Suprapubic skin (tissue), 4 donors: ENCODE data around the gene RAB13. TPM values are rescaled to one million over a fixed set of nuclear protein-coding genes. Genes with fewer than 3 reads are reported as not detected.
"Not testable (repeated sequence)": the region's sequence is repeated elsewhere in the genome, so short reads cannot be mapped to it uniquely, and the experiment has no call there.

Source experiments
- DNase-seq, 2 donors: peaks; one replicate each; pipeline ENCODE4 v3.0.0-alpha.2; 2019; ENCODE audit warnings: low spot score in 2 of 2
- H3K27ac ChIP-seq: fragments of 200-600 bp; sonication (generic); one replicate; pipeline ENCODE4 v1.5.1; 2019
- H3K27me3 ChIP-seq: fragments of 200-600 bp; sonication (generic); one replicate; pipeline ENCODE4 v1.5.1; 2019
- H3K36me3 ChIP-seq: fragments of 200-600 bp; sonication (generic); one replicate; pipeline ENCODE4 v1.5.1; 2019
- H3K4me1 ChIP-seq: fragments of 200-600 bp; sonication (generic); one replicate; pipeline ENCODE4 v1.5.1; 2019
- H3K4me3 ChIP-seq: fragments of 200-600 bp; sonication (generic); one replicate; pipeline ENCODE4 v1.5.1; 2019; ENCODE audit warnings: mild to moderate bottlenecking
- H3K9me3 ChIP-seq: fragments of 200-600 bp; sonication (generic); one replicate; pipeline ENCODE4 v1.5.1; 2019
- CTCF ChIP-seq, 2 donors: fragments of 200-600 bp in 1 of 2; fragments of 450-650 bp in 1 of 2; sonication (generic) in 1 of 2; IDR thresholded peaks; one replicate each; pipeline ENCODE4 v1.5.1; 2016 to 2019; ENCODE audit warnings: antibody characterized with exemption in 2 of 2, mild to moderate bottlenecking in 1 of 2, moderate library complexity in 1 of 2
- EP300 ChIP-seq: sonication (generic); formaldehyde crosslinking; IDR thresholded peaks from one replicate; pipeline ENCODE4 v1.6.1; 2017; ENCODE audit warnings: antibody characterized with exemption
- POLR2A ChIP-seq, 2 donors: fragments of 450-650 bp; IDR thresholded peaks; one replicate each; pipeline ENCODE4 v1.6.1; 2017; ENCODE audit warnings: antibody characterized with exemption in 2 of 2, mild to moderate bottlenecking in 2 of 2, moderate library complexity in 2 of 2
- POLR2AphosphoS5 ChIP-seq, 3 donors: sonication (generic); formaldehyde crosslinking; IDR thresholded peaks; one replicate each; pipeline ENCODE4 v1.6.1; 2017; ENCODE audit warnings: antibody characterized with exemption in 3 of 3
- WGBS: methylation state at CpG from one replicate; pipeline ENCODE4 v1.1.5; 2018; 5-methylcytosine and 5-hydroxymethylcytosine counted together
- total RNA-seq, 4 donors: library from RNA; depleted of rRNA; stranded (reverse); fragments of >200 nt; gene quantifications; one replicate each; pipeline ENCODE4 v1.1.0, GENCODE V29; 2016

The RAB13 gene
- total RNA-seq, 4 donors from 2014 or later = 13.5 to 26.3 (median 23.4) TPM

- H3K4me3 ChIP-seq = peak overlapping the region; percentile 63
- DNase-seq = no peak
- peaks cover 29% of the 10 kb centered on the region for H3K4me1 ChIP-seq
- H3K27ac ChIP-seq = peak overlapping the region; percentile 90
- TF ChIP-seq POLR2AphosphoS5 (IDR thresholded peaks at IDR 0.05) = no peak
- TF ChIP-seq POLR2A (IDR thresholded peaks at IDR 0.05) = no peak
- TF ChIP-seq EP300 = no peak
- TF ChIP-seq CTCF (IDR thresholded peaks at IDR 0.05) = no peak
- no peaks in the 10 kb centered on the region for H3K9me3 ChIP-seq
- H3K27me3 ChIP-seq = no peaks in the 10 kb centered on the region
- 54% methylated on average over 6 of the region's 6 CpGs for whole genome bisulfite sequencing
- H3K36me3 ChIP-seq = peaks cover 20% of the 10 kb centered on the region
Observed at GRCh38 chr1:153984123-153984894, 1.8 kb downstream of the RAB13 start.

DNA sequence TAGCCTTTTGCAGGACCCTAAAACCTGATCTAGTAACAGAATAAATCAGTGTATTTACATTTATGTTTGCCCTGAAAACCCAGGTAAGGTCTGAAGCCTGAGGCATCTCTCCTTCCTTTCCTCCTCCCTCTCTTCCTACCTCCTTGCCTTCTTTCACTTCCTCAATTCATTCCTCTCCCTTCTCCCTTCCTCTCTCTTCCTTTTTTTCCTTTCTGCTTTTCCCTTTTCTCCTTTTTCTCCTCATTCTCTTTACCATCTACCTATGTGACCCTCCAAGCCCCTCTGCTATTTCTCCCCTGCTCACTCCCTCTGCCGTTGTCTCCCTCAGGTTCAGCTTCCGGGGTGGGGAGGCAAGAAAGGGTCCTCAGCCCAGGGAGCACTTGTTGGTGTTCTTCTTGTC lies 4.4 kb downstream of the RAB13 start:
- peaks cover 34% of the 10 kb centered on the region for H3K4me1 ChIP-seq
- not testable (repeated sequence) for H3K27ac ChIP-seq, DNase-seq, H3K9me3 ChIP-seq, H3K27me3 ChIP-seq, H3K4me3 ChIP-seq
- H3K36me3 ChIP-seq = peaks cover 20% of the 10 kb centered on the region
- 82% methylated on average over 2 of the region's 2 CpGs for whole genome bisulfite sequencing

GRCh38 chr1:153979091-153979490 lies 7.0 kb downstream of the RAB13 start:
- DNase-seq = peak in 1 of 2 donors; percentile 31
- peaks cover 31% of the 10 kb centered on the region for H3K36me3 ChIP-seq
- not testable (repeated sequence) for H3K9me3 ChIP-seq, H3K4me3 ChIP-seq, H3K27ac ChIP-seq, H3K27me3 ChIP-seq
- WGBS = 93% methylated on average over 12 of the region's 12 CpGs
- peaks cover 22% of the 10 kb centered on the region for H3K4me1 ChIP-seq

DNA sequence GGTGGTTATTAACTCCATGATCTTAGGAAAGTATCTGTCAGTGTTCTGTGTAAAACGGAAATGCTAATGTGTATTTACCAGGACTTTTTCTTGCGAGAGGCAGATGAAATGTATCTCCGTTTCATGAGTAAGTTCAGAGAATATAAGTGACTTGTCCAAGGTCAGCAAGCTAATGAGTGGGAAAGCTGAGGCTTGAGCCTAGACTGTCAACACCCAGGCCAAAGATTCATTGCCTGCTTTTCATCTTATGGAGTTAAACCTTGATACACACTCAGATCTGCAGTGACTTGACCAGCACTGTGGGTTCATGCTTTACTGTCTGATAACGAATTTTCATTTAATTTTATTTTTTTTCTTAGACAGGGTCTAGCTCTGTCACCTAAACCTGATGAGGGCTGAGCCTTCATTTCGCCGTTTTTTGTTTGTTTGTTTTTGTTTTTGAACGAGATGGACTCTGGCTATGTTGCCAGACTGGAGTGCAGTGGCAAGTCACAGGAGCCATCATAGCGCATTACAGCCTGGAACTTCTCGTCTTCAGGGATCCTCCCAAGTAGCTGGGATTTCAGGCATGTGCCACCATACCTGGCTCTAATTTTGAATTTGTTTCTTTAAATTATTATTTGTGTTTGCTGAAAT lies 7.7 kb downstream of the RAB13 start:
- no peaks in the 10 kb centered on the region for H3K9me3 ChIP-seq
- H3K36me3 ChIP-seq = peaks cover 38% of the 10 kb centered on the region
- WGBS = 64% methylated on average over 9 of the region's 9 CpGs
- H3K4me1 ChIP-seq = peaks cover 21% of the 10 kb centered on the region
- H3K4me3 ChIP-seq = peak overlapping the region; percentile 75
- H3K27ac ChIP-seq = no peak overlapping the region
- no peaks in the 10 kb centered on the region for H3K27me3 ChIP-seq
- TF ChIP-seq EP300 (no peak), POLR2A (IDR thresholded peaks at IDR 0.05) (no peak), CTCF (IDR thresholded peaks at IDR 0.05) (no peak), POLR2AphosphoS5 (IDR thresholded peaks at IDR 0.05) (no peak)
- no peak for DNase-seq

DNA sequence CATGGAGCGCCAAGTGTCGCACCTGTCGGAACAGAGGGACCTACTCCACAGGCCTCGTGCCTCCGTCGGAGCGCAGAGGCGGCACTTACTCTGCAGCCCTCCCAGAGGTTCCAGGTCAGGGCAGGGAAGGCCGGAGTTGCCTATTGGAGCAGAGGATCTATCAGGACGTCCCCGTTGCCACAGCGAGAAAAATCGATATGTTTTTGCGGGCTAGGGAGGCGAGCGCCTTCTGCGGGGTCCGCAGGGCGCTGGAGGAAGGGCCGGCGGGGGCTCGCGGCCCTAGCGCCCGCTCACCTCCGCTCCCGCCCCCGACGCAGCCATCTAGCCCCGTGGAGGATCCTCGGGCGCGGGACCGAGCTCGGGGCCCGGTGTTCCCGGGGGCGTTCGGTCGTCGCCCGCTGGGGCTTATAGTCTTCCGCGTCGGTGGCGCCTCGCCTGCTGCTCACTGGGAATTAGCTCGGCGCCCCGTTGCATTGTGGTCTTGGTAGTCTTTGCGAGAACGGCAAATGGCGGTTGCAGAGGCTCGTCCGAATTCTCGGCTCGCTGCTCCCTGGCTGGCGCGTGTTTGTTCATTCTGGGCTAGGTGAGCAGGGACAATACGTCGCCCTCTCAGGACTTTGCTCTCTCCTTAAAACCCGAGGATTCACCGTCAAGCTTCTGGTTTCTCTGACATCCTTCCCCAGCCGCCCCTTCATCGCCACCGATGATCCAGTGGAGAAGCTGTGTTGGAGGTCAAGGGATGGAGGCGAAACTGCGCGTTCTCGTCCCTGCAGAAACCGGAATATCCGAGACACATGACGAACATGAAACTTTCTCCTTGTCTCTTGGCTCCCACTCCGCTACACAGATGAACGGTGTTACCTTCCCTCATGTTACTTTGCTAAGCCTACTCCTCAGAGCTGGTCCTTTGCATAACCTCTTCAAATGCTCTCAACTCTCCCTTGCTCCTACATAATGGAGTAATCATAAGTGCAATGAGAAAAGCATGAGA lies 8.6 kb downstream of the RAB13 start, which contains the start of gene JTB:
TSS of gene JTB (minus strand) at position 425 of the 991 bp plus-strand sequence. CDS start at position 3, 422 bp downstream.
- DNase-seq = peak; percentile 92 to 97
- Histone ChIP-seq H3K27me3 (no peaks in the 10 kb centered on the region), H3K4me3 (peak within 1 kb of the TSS; percentile 75), H3K27ac (peak within 1 kb of the TSS; percentile 93), H3K9me3 (no peaks in the 10 kb centered on the region), H3K36me3 (peaks cover 45% of the 10 kb centered on the region), H3K4me1 (peaks cover 21% of the 10 kb centered on the region)
- 0% methylated on average over 14 of the region's 75 CpGs for WGBS
- TF ChIP-seq CTCF (IDR thresholded peaks at IDR 0.05) = no peak
- peak in 1 of 2 donors; percentile 91 for TF ChIP-seq POLR2A (IDR thresholded peaks at IDR 0.05)
- TF ChIP-seq EP300 = no peak
- TF ChIP-seq POLR2AphosphoS5 (IDR thresholded peaks at IDR 0.05) = peak in 2 of 3 donors; percentile 30 to 69
